Large intestine (tissue), 3 donors: ENCODE measurements around the gene DQX1. TPM values are rescaled to one million over a fixed set of nuclear protein-coding genes. Genes with fewer than 3 reads are reported as not detected.
A peak's percentile ranks its signal among the peaks of the same experiment; 100 is the strongest.

ENCODE experiments used
- DNase-seq, 2 donors: peaks; one replicate each; pipeline versions ENCODE4 v3.0.0 to v3.0.0-alpha.2; 2013
- H3K27ac ChIP-seq: one replicate; pipeline ENCODE4 v1.5.1; 2013; ENCODE audit warnings: low read length
- H3K27me3 ChIP-seq: 2 replicates; pipeline ENCODE4 v1.6.1; 2013; ENCODE audit warnings: low read length; ENCODE audit not compliant: control insufficient read depth, insufficient read depth
- H3K36me3 ChIP-seq: 2 replicates; pipeline ENCODE4 v1.6.1; 2013; ENCODE audit warnings: low read length; ENCODE audit not compliant: control insufficient read depth, insufficient read depth
- H3K4me1 ChIP-seq: one replicate; pipeline ENCODE4 v1.6.1; 2013; ENCODE audit warnings: low read length; ENCODE audit not compliant: control insufficient read depth, insufficient read depth
- H3K4me3 ChIP-seq: one replicate; pipeline ENCODE4 v1.5.1; 2013; ENCODE audit warnings: low read length
- H3K9me3 ChIP-seq: one replicate; pipeline ENCODE4 v1.6.1; 2013; ENCODE audit warnings: mild to moderate bottlenecking, low read depth, low read length, moderate library complexity; ENCODE audit not compliant: control insufficient read depth
- WGBS: methylation state at CpG from one replicate; pipeline ENCODE4 v1.1.5; 2013; ENCODE audit warnings: low lambda C conversion rate; ENCODE audit not compliant: insufficient coverage; 5-methylcytosine and 5-hydroxymethylcytosine counted together
- polyA plus RNA-seq: library from polyadenylated mRNA; unstranded; fragments of 120-200 nt; gene quantifications from one replicate; pipeline ENCODE4 v1.2.1, GENCODE V29; 2013

The DQX1 gene
- polyA plus RNA-seq, 1 donor = 12.9 TPM

DNA sequence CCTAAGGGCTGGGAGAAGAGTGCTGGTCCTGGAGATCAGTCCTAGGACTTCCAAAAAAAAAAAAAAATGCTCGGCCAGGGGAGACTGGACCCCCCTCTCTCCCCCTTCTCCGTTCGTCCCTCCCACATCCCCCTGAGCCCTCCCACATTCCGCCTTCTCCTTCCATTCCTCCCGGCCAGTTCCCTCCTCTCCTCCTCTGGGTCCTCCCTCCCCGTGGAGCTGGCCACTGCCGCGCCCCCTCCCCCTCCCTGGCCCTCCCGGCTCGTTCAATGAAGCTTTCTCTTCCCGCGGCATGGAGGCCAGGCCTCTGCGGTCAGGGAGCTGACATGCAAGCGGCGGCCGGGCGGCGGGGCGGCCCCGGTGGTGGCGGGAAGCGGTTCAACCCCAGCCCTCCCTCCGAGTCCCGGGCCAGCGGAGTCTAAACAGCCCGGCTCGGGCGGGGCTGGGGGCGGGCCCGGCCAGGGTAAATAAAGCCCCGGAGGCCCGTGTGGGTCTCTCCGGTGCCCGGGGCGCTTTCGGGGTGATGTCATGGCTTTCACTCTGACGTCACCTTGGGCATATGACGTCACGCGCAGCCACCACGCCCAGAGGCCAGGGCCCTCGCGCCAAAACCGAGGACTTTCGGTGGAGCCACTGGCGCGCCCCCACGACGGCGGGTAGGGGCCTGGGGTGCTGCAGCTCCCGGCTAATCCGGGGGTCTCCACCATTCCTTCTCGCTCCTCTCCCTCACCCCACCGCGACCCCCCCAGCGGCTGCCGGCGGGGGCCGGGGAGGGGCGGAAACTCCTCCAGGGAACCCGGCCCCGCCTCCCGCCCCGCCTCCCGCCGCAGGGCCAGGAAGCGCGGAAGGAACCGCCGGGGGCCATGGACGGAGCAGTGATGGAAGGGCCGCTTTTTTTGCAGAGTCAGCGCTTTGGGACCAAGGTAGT lies 28.1 kb upstream of the DQX1 start, which contains the start of the genes DOK1 and LOXL3:
Gene DOK1, plus strand, starts transcription at position 829 of the 928 bp plus-strand sequence. Its CDS starts 35 bp downstream, at position 864.
Gene LOXL3, minus strand, starts transcription at position 51 of the 928 bp plus-strand sequence. CDS start 1,308 bp downstream, outside the sequence.
- Histone ChIP-seq H3K27ac (peak within 1 kb of the TSS; percentile 45), H3K9me3 (peaks cover 15% of the 10 kb centered on the region), H3K36me3 (no peaks in the 10 kb centered on the region), H3K4me3 (peak within 1 kb of the TSS; percentile 82), H3K4me1 (peaks cover 9% of the 10 kb centered on the region), H3K27me3 (peaks cover 96% of the 10 kb centered on the region)
- DNase-seq = peak; percentile 66 to 78
- no CpG with 5 or more reads among the region's 73 CpGs for WGBS

DNA sequence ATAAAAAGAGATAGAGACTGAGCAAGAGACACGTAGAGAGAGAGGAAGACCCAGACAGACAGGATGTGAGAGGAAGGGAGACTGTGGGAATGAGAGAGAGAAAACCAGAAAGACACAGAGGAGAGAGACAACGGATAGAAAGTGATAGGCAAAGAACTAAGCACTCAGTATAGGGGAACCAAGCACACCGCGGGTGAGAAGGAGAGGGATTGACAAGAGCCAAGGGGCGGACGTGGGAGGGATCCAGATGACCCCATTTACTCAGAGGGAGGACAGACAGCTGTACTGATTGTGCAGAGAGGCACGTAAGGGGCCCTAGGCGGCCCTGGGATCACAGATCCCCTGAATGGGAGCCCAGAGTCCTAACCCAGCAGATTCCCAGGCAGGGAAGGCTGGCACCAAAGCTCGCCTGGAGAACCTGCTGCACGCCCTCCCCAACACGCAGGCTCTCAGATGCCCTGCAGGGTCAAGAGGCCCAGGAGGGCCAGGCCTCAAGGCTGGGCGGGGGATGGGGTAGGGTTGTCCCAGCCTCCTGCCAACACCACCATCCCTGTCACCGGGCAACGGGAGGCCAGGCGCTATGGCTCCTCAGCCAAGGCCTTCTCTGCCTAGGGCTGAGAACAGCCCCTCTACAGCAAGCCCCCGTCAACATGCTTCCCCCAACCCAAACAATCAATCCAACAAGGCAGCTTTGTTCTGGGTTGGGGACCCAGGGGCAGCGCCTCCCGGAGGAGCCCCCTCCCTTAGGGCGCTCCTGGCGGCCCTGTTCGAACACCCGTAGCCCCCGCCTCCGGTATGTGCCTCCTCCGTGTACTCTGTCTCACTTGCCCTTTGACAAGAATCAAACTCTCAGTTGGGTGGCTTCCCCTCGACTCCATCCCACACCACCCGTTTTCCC lies 27.1 kb upstream of the DQX1 start:
- Histone ChIP-seq H3K4me1 (peaks cover 14% of the 10 kb centered on the region), H3K27ac (no peak overlapping the region), H3K9me3 (peaks cover 15% of the 10 kb centered on the region), H3K27me3 (peaks cover 92% of the 10 kb centered on the region), H3K36me3 (no peaks in the 10 kb centered on the region), H3K4me3 (peak overlapping the region; percentile 82)
- WGBS = 67% methylated on average over 1 of the region's 27 CpGs
- DNase-seq = peak in 1 of 2 donors; percentile 40

DNA sequence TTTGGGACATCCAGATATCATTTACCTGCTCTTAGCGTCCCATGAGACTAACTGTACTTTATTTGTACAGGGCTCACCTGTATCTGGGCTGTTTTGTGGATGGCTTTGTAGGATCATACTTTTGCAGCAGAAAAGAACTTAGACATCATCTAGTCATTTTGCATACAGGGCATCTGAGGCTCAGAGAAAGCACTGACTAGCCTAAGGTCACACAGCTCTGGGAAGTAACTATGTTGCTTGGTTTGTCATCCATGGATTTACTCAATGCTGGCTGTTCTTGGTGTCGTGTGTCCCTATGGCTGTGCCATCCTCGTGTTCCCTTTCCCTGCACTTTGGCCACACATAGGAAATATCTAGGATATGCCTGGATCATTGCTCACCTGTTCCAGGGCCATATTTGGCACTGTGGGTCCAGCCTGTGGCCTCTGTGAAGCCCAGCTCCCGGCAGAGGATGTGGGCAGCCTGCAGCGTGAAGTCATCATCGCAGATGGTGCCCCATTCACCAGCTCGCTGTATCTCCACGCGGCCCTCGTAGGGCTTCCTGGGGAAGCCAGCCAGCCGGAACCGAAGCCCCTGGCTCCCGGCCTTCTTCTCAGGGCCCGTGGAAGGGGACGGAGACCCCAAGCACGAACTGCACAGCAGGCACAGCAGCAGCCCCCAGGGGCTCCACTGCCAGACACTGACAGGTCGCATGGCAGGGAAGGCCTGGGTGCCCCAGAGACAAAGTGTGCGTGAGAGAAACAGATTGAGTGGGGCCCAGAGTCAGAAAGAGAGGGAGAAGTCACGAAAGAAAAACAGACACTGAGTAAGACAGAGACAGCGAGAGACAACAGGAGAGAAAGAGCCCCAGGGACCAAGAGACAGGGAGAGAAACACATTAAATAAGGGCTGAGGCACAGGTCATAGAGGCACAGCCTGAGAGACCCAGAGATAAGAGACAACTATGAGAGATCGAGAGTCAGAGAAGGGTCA lies 26.2 kb upstream of the DQX1 start:
- peaks cover 14% of the 10 kb centered on the region for H3K4me1 ChIP-seq
- H3K36me3 ChIP-seq = no peaks in the 10 kb centered on the region
- peaks cover 15% of the 10 kb centered on the region for H3K9me3 ChIP-seq
- no peak overlapping the region for H3K4me3 ChIP-seq
- DNase-seq = no peak
- no peak overlapping the region for H3K27ac ChIP-seq
- 72% methylated on average over 5 of the region's 21 CpGs for WGBS
- peaks cover 92% of the 10 kb centered on the region for H3K27me3 ChIP-seq

DNA sequence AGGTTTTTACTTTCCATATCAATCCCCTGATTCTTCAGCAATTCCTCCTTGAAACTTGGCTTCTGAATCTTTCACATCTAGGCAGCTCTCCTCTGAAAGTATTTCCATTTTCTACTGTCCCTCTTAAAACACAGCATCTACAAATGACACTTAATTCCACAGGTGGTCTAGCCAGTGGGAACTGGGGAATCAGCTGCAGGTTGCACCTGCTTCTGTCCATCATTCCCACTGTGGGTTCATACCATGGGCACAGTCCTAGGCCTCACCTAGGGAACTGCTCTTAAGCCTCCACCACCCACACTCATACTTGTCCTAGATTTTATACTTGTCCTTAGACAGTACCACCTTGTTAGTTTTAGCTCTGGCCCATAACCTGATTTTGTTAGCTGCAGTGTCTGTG lies 25.5 kb upstream of the DQX1 start:
- Histone ChIP-seq H3K27ac (no peak overlapping the region), H3K4me1 (peaks cover 14% of the 10 kb centered on the region), H3K36me3 (no peaks in the 10 kb centered on the region), H3K9me3 (peaks cover 15% of the 10 kb centered on the region), H3K27me3 (peaks cover 92% of the 10 kb centered on the region), H3K4me3 (no peak overlapping the region)
- DNase-seq = no peak

DNA sequence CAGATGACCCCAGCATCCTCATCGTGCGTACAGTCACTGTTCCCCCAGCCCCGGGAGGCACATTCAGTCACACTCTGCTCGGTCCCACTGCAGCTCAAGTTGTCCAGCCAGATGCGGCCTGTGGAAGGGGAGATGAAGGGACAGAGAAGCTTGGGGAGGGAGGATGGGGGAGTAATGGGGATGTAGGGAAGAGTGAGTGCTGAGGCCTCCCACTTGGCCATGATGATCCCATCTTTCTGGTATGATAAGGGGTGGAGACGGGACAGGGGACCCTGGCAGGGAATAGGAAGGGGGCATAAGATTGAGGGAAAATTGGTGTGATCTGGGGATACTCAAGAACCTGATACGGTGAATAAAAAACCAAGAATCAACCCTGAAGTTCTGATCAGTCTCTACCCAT lies 24.2 kb upstream of the DQX1 start:
- Histone ChIP-seq H3K27me3 (peaks cover 86% of the 10 kb centered on the region), H3K9me3 (peaks cover 14% of the 10 kb centered on the region), H3K36me3 (no peaks in the 10 kb centered on the region), H3K4me3 (no peak overlapping the region), H3K27ac (no peak overlapping the region), H3K4me1 (peaks cover 14% of the 10 kb centered on the region)
- DNase-seq = no peak
- 100% methylated on average over 1 of the region's 7 CpGs for WGBS

DNA sequence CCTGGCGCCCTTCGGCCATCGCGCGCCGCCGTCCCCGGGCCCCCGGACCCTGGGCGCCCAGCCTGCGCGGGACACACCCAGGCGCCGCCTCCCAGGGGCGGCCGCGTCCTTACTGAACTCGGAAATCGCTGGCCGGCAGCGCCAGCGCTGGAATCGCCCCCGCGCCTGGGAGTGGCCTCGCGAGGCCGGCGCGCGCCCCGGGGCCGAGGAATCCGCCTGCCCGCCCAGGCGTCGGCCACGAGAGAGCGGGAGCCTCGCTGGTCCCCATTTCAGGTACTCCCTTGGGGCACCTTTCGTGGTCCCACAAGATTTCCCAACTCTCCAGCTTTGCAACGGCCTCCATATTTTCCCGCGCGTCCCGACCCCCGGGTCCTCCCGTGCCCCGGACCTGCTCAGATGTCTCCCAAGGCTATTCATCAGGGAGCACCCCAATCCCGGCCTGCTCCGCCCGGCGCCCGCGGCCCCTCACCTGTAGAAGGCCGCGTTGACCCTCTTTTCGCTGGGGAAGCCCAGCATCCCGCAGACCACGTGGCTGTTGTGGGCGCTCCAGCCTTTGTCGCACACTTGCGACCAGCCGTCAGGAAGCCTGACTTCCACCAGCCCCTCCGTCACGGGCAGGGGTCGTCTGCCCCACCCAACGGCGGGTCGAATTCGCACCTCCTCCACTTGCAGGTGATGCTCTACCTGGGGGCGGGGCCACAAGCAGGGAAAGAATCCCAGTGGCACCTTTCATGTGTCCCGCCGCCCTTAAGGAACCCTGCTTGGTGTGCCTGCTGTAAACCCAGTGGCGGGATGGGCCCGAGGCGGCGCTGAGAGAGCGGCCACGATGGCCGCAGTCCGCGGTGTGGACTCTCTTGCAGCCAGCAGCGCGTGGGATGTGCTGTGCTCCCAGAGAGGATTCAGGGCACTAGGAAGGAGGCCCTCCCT lies 23.1 kb upstream of the DQX1 start:
- WGBS = no CpG with 5 or more reads among the region's 85 CpGs

DNA sequence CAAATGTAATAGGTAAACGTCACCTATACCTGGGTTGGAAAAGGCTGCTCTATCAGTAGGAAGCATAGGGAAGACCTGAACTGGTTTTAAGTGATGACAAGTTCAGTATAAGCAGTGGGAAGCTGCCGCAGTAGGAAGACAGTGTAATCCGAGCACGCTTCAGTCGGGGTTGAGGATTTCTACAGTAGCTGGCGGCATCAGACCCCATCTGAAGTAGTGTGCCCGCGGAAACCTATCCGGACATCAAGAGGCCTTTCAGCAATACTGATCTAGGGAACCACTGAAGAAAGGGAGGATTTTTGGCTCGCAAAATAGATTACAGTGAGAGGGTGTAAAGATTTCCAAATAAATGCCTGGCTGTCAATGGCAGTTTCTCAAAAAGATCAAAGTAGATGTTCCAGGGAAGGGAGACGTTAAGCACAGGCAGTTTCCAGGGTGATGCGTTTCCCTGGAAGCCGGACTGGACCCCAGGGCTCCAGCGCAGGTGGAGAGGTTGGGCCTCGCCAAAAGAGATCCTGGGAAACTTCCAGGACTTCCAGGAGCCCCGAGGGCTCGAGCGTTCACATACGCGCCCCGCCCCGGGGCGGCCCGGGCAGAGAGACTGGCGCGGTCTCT lies 22.4 kb upstream of the DQX1 start:
- H3K4me3 ChIP-seq = peak overlapping the region; percentile 28
- DNase-seq = no peak
- H3K27ac ChIP-seq = no peak overlapping the region
- peaks cover 69% of the 10 kb centered on the region for H3K27me3 ChIP-seq
- H3K36me3 ChIP-seq = no peaks in the 10 kb centered on the region
- 80% methylated on average over 1 of the region's 26 CpGs for WGBS
- H3K9me3 ChIP-seq = peaks cover 6% of the 10 kb centered on the region
- H3K4me1 ChIP-seq = peaks cover 14% of the 10 kb centered on the region

More for the DNA sequence above, 23.1 kb upstream of the DQX1 start:
- H3K4me1 ChIP-seq = peaks cover 14% of the 10 kb centered on the region
- DNase-seq = peak; percentile 48 to 81
- H3K27me3 ChIP-seq = peaks cover 76% of the 10 kb centered on the region
- peaks cover 6% of the 10 kb centered on the region for H3K9me3 ChIP-seq
- H3K27ac ChIP-seq = no peak overlapping the region
- no peaks in the 10 kb centered on the region for H3K36me3 ChIP-seq
- H3K4me3 ChIP-seq = peak overlapping the region; percentile 54

DNA sequence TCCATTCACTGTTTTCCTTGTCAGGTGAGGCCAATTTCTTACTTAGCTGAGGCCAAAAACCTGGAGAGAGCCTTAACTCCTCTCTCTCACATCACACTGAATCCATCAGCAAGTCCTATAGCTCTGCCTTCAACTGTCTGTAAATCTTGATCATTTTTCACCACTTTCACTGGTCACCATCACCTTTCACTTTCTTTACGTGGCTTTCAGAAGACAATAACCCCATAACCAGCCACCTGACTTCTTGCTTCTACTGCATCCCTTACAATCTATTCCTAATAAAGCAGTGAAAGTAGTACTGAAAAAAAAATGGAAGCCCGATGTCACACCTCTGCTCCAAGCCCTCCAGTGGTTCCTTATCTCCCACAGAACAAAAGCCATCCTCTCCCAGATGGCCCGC lies 20.0 kb upstream of the DQX1 start:
- H3K36me3 ChIP-seq = no peaks in the 10 kb centered on the region
- WGBS = 81% methylated on average over 3 of the region's 3 CpGs
- DNase-seq = no peak
- H3K27ac ChIP-seq = no peak overlapping the region
- peaks cover 14% of the 10 kb centered on the region for H3K4me1 ChIP-seq
- H3K9me3 ChIP-seq = peaks cover 6% of the 10 kb centered on the region
- no peak overlapping the region for H3K4me3 ChIP-seq
- H3K27me3 ChIP-seq = peaks cover 46% of the 10 kb centered on the region
